ENCODE results near the gene KNDC1.

DNA sequence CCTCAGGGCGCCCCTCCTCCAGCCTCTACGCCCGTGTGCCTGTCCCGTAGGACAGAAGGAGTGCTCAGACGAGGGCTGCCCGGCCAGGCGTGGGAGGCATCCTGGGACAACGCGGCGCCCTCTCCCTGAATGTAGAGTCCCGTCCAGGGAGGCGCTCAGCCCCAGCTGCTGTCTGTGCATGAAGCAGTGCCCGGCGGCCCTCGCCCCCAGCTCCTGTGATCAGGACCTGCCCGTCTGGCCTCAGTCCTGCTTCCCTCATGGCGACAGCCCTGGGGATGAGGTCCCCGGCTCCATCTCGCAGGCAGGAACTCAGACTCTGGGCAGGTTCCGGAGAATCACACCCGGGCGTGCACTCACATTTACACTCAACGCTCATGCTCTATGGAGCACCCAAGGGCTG, 45.1 kb downstream of the KNDC1 start:
- TF ChIP-seq, protein P1, sequence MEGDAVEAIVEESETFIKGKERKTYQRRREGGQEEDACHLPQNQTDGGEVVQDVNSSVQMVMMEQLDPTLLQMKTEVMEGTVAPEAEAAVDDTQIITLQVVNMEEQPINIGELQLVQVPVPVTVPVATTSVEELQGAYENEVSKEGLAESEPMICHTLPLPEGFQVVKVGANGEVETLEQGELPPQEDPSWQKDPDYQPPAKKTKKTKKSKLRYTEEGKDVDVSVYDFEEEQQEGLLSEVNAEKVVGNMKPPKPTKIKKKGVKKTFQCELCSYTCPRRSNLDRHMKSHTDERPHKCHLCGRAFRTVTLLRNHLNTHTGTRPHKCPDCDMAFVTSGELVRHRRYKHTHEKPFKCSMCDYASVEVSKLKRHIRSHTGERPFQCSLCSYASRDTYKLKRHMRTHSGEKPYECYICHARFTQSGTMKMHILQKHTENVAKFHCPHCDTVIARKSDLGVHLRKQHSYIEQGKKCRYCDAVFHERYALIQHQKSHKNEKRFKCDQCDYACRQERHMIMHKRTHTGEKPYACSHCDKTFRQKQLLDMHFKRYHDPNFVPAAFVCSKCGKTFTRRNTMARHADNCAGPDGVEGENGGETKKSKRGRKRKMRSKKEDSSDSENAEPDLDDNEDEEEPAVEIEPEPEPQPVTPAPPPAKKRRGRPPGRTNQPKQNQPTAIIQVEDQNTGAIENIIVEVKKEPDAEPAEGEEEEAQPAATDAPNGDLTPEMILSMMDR (IDR thresholded peaks at IDR 0.05), result no peak
- TF ChIP-seq POLR2A (IDR thresholded peaks at IDR 0.05), result no peak

Measured in right lobe of liver (tissue), 4 donors.